CD14-positive monocyte (primary cell): Measurements from ENCODE around the gene MAPKAPK3. TPM values are rescaled to one million over a fixed set of nuclear protein-coding genes. Genes with fewer than 3 reads are reported as not detected.
A peak's percentile ranks its signal among the peaks of the same experiment; 100 is the strongest.

ENCODE experiments used
- DNase-seq, 3 donors: peaks; one replicate each; pipeline ENCODE4 v3.0.0-alpha.2; 2011 to 2022
- H2AFZ ChIP-seq: 2 replicates; pipeline ENCODE4 v1.6.0; 2012; ENCODE audit warnings: mild to moderate bottlenecking, low read depth, low read length, inconsistent platforms; ENCODE audit not compliant: insufficient read depth, poor library complexity, severe bottlenecking
- H3K27ac ChIP-seq, 2 donors: 1 replicate in 1 of 2; 2 replicates in 1 of 2; pipeline ENCODE4 v1.5.1; 2012 to 2013; ENCODE audit warnings: low read length in 2 of 2, control low read depth in 1 of 2, inconsistent platforms in 1 of 2, low read depth in 1 of 2, mild to moderate bottlenecking in 1 of 2
- H3K27me3 ChIP-seq, 2 donors: one replicate each; pipeline versions ENCODE4 v1.6.0 to v1.6.1; 2011 to 2013; ENCODE audit warnings: low read length in 2 of 2; ENCODE audit not compliant: control insufficient read depth in 2 of 2, insufficient read depth in 2 of 2
- H3K36me3 ChIP-seq, 2 donors: replicated peaks in 1 of 2; 1 replicate in 1 of 2; 2 replicates in 1 of 2; pipeline versions ENCODE4 v1.5.1 to v1.6.1; 2012 to 2013; ENCODE audit warnings: low read length in 2 of 2, control low read depth in 1 of 2, inconsistent platforms in 1 of 2, mild to moderate bottlenecking in 1 of 2; ENCODE audit not compliant: insufficient read depth in 2 of 2, control insufficient read depth in 1 of 2
- H3K4me1 ChIP-seq, 2 donors: 1 replicate in 1 of 2; 2 replicates in 1 of 2; pipeline versions ENCODE4 v1.5.1 to v1.6.1; 2012 to 2013; ENCODE audit warnings: low read length in 2 of 2, control low read depth in 1 of 2, inconsistent platforms in 1 of 2, mild to moderate bottlenecking in 1 of 2, moderate library complexity in 1 of 2; ENCODE audit not compliant: insufficient read depth in 2 of 2, control insufficient read depth in 1 of 2
- H3K4me2 ChIP-seq: replicated peaks from 2 replicates; pipeline ENCODE3; 2012; ENCODE audit warnings: low read length, moderate library complexity, mild to moderate bottlenecking; ENCODE audit not compliant: poor library complexity, severe bottlenecking; ENCODE audit errors: extremely low read depth
- H3K4me3 ChIP-seq, 3 experiments: fragments of 200-600 bp in 1 of 3; sonication (generic) in 1 of 3; replicated peaks in 1 of 3; 1 replicate in 2 of 3; 2 replicates in 1 of 3; pipeline ENCODE4 v1.5.1; 2011 to 2013; ENCODE audit warnings: low read length in 3 of 3, mild to moderate bottlenecking in 3 of 3, control low read depth in 2 of 3, low read depth in 2 of 3, inconsistent platforms in 1 of 3, moderate library complexity in 1 of 3
- H3K79me2 ChIP-seq: 2 replicates; pipeline ENCODE4 v1.6.0; 2012; ENCODE audit warnings: mild to moderate bottlenecking, control low read depth, inconsistent platforms, low read length, moderate library complexity; ENCODE audit not compliant: insufficient read depth
- H3K9ac ChIP-seq: 2 replicates; pipeline ENCODE4 v1.6.0; 2017; ENCODE audit warnings: low read length, mild to moderate bottlenecking; ENCODE audit not compliant: insufficient read depth, poor library complexity, severe bottlenecking
- H3K9me3 ChIP-seq, 2 donors: replicated peaks in 1 of 2; 1 replicate in 1 of 2; 2 replicates in 1 of 2; pipeline versions ENCODE4 v1.5.1 to v1.6.1; 2012 to 2013; ENCODE audit warnings: low read length in 2 of 2, control low read depth in 1 of 2; ENCODE audit not compliant: control insufficient read depth in 1 of 2, insufficient read depth in 1 of 2
- H4K20me1 ChIP-seq: 2 replicates; pipeline ENCODE4 v1.6.0; 2012; ENCODE audit warnings: mild to moderate bottlenecking, low read length, control low read depth, moderate library complexity; ENCODE audit not compliant: insufficient read depth
- H3K27ac Mint-ChIP-seq, 7 donors: one replicate each; pipeline ENCODE4 v1.8.0; 2020; ENCODE audit warnings: mild to moderate bottlenecking in 7 of 7, mixed read lengths in 7 of 7, moderate library complexity in 6 of 7, inconsistent platforms in 2 of 7
- H3K27me3 Mint-ChIP-seq, 3 donors: one replicate each; pipeline ENCODE4 v1.8.0; 2021 to 2022; ENCODE audit warnings: low read depth in 3 of 3, mild to moderate bottlenecking in 3 of 3, mixed read lengths in 3 of 3, moderate library complexity in 3 of 3, inconsistent platforms in 1 of 3
- H3K36me3 Mint-ChIP-seq, 2 donors: one replicate each; pipeline ENCODE4 v1.8.0; 2020; ENCODE audit warnings: mixed read lengths in 2 of 2, inconsistent platforms in 1 of 2, mild to moderate bottlenecking in 1 of 2
- H3K4me1 Mint-ChIP-seq: one replicate; pipeline ENCODE4 v1.8.0; 2020; ENCODE audit warnings: mild to moderate bottlenecking, mixed read lengths
- H3K4me3 Mint-ChIP-seq, 2 donors: one replicate each; pipeline ENCODE4 v1.8.0; 2020; ENCODE audit warnings: mild to moderate bottlenecking in 2 of 2, mixed read lengths in 2 of 2, moderate library complexity in 1 of 2
- H3K9me3 Mint-ChIP-seq, 7 donors: one replicate each; pipeline ENCODE4 v1.8.0; 2020 to 2022; ENCODE audit warnings: mixed read lengths in 7 of 7, mild to moderate bottlenecking in 6 of 7, moderate library complexity in 6 of 7, inconsistent platforms in 2 of 7
- CTCF ChIP-seq: fragments of 200-600 bp; IDR thresholded peaks from one replicate; pipeline ENCODE4 v1.8.0; 2022; ENCODE audit warnings: antibody characterized with exemption, mild to moderate bottlenecking
- WGBS: methylation state at CpG from one replicate; pipeline ENCODE4 v1.1.5; 2013; ENCODE audit warnings: missing lambda C conversion rate; ENCODE audit not compliant: insufficient coverage; 5-methylcytosine and 5-hydroxymethylcytosine counted together
- intact Hi-C, 2 donors: fragments of 100-400 bp; cut with micrococcal nuclease; formaldehyde crosslinking; loops; one replicate each; pipeline versions ENCODE4 v1.15.0 to v1.15.1; 2023
- polyA plus RNA-seq, 3 donors: library from polyadenylated mRNA; depleted of rRNA in 1 of 3; unstranded in 2 of 3; stranded (reverse) in 1 of 3; fragments of 300-500 nt in 2 of 3; fragments of >200 nt in 1 of 3; fragmentation: Illumina TruSeq in 2 of 3; gene quantifications; 1 replicate in 2 of 3; 2 replicates in 1 of 3; pipeline ENCODE4 v1.2.3, GENCODE V29; 2012 to 2021

Gene MAPKAPK3
- polyA plus RNA-seq, 3 donors = 173 to 252 (median 201) TPM

GRCh38 chr3:50630394-50630793 is 13.4 kb downstream of the MAPKAPK3 start:
- Histone ChIP-seq H3K27ac (peak overlapping the region; percentile 86 to 94), H3K27me3 (no peaks in the 10 kb centered on the region), H3K4me3 (no peak overlapping the region), H3K4me2 (peak overlapping the region; percentile 12), H4K20me1 (peaks cover 99% of the 10 kb centered on the region), H3K9me3 (no peaks in the 10 kb centered on the region), H3K36me3 (peaks cover 20 to 61% of the 10 kb centered on the region in 2 donors), H2AFZ (no peak overlapping the region), H3K79me2 (peaks cover 98% of the 10 kb centered on the region), H3K4me1 (peaks cover 88 to 95% of the 10 kb centered on the region in 2 donors), H3K9ac (no peak overlapping the region)
- Mint-ChIP-seq H3K9me3 (peaks cover 0 to 2% (median 0%) of the 10 kb centered on the region in 7 donors), H3K4me3 (no peak overlapping the region), H3K36me3 (peaks cover 43 to 68% of the 10 kb centered on the region in 2 donors), H3K4me1 (peaks cover 88% of the 10 kb centered on the region), H3K27me3 (no peaks in the 10 kb centered on the region), H3K27ac (peak overlapping the region; percentile 81 to 99 (median 98))
- DNase-seq = peak in 2 of 3 donors; percentile 35 to 57
- 67% methylated on average over 5 of the region's 6 CpGs for whole genome bisulfite sequencing
- intact Hi-C loops = no loop called here
- no peak for TF ChIP-seq CTCF

GRCh38 chr3:50630877-50631276 is 13.9 kb downstream of the MAPKAPK3 start:
- H3K9me3 Mint-ChIP-seq = peaks cover 0 to 2% (median 0%) of the 10 kb centered on the region in 7 donors
- H3K27ac ChIP-seq = peak overlapping the region; percentile 86 to 94
- H3K27ac Mint-ChIP-seq = peak overlapping the region; percentile 88 to 99 (median 94)
- H3K36me3 Mint-ChIP-seq = peaks cover 43 to 64% of the 10 kb centered on the region in 2 donors
- no peak overlapping the region for H3K4me3 ChIP-seq
- no peaks in the 10 kb centered on the region for H3K27me3 ChIP-seq
- H3K36me3 ChIP-seq = peaks cover 20 to 64% of the 10 kb centered on the region in 2 donors
- H3K27me3 Mint-ChIP-seq = no peaks in the 10 kb centered on the region
- H3K79me2 ChIP-seq = peaks cover 98% of the 10 kb centered on the region
- H2AFZ ChIP-seq = no peak overlapping the region
- no peak overlapping the region for H3K4me2 ChIP-seq
- H3K9ac ChIP-seq = no peak overlapping the region
- H3K4me3 Mint-ChIP-seq = peak overlapping the region in 1 of 2 donors; percentile 30
- H3K4me1 ChIP-seq = peaks cover 83 to 91% of the 10 kb centered on the region in 2 donors
- no peak for TF ChIP-seq CTCF
- H4K20me1 ChIP-seq = peaks cover 99% of the 10 kb centered on the region
- 0% methylated on average over 1 of the region's 7 CpGs for WGBS
- peaks cover 83% of the 10 kb centered on the region for H3K4me1 Mint-ChIP-seq
- no peak for DNase-seq
- intact Hi-C loops = no loop called here
- no peaks in the 10 kb centered on the region for H3K9me3 ChIP-seq
